NCI-H2107 (cell line): Measurements from ENCODE around the gene NSRP1.
"Not testable (repeated sequence)": the region's sequence is repeated elsewhere in the genome, so short reads cannot be mapped to it uniquely, and the experiment has no call there.

Experiments
- DNase-seq: peaks from one replicate; lab custom pipeline; 2025; lab: John Stamatoyannopoulos, UW

NSRP1 gene

GRCh38 chr17:30124273-30124796, 7.7 kb downstream of the NSRP1 start:
- DNase-seq, result no peak

- DNase-seq, result no peak
Measured at GRCh38 chr17:30130121-30130520, 13.5 kb downstream of the NSRP1 start.

- DNase-seq, result no peak
Measured at GRCh38 chr17:30132615-30133014, 16.0 kb downstream of the NSRP1 start.

GRCh38 chr17:30133197-30133596, 16.6 kb downstream of the NSRP1 start:
- no peak for DNase-seq

- no peak for DNase-seq
Measured at GRCh38 chr17:30134551-30134950, 17.9 kb downstream of the NSRP1 start.

- DNase-seq, result no peak
Measured at GRCh38 chr17:30137158-30137557, 20.5 kb downstream of the NSRP1 start.

GRCh38 chr17:30147860-30148259, 31.2 kb downstream of the NSRP1 start:
- not testable (repeated sequence) for DNase-seq

GRCh38 chr17:30148376-30148775, 31.8 kb downstream of the NSRP1 start:
- no peak for DNase-seq

- DNase-seq, result no peak
Measured at GRCh38 chr17:30151471-30151870, 34.9 kb downstream of the NSRP1 start.

- DNase-seq, result no peak
Measured at GRCh38 chr17:30153463-30153862, 36.8 kb downstream of the NSRP1 start.

- no peak for DNase-seq
Measured at GRCh38 chr17:30155389-30155788, 38.8 kb downstream of the NSRP1 start.

- DNase-seq, result no peak
Measured at GRCh38 chr17:30158896-30159625, 42.4 kb downstream of the NSRP1 start.

- DNase-seq, result no peak
Measured at GRCh38 chr17:30160419-30161172, 44.0 kb downstream of the NSRP1 start.

- no peak for DNase-seq
Measured at GRCh38 chr17:30161601-30162000, 45.0 kb downstream of the NSRP1 start.

GRCh38 chr17:30164531-30164930, 47.9 kb downstream of the NSRP1 start:
- no peak for DNase-seq

- DNase-seq, result no peak
Measured at GRCh38 chr17:30165147-30165546, 48.5 kb downstream of the NSRP1 start.

GRCh38 chr17:30165960-30166359, 49.3 kb downstream of the NSRP1 start:
- DNase-seq, result no peak

- no peak for DNase-seq
Measured at GRCh38 chr17:30170415-30170987, 53.9 kb downstream of the NSRP1 start.

GRCh38 chr17:30172560-30172959, 55.9 kb downstream of the NSRP1 start:
- DNase-seq, result no peak

GRCh38 chr17:30173649-30174048, 57.0 kb downstream of the NSRP1 start:
- no peak for DNase-seq

GRCh38 chr17:30174556-30174955, 57.9 kb downstream of the NSRP1 start:
- DNase-seq, result no peak

GRCh38 chr17:30176855-30177254, 60.2 kb downstream of the NSRP1 start:
- no peak for DNase-seq

- no peak for DNase-seq
Measured at GRCh38 chr17:30186761-30187160, 70.1 kb downstream of the NSRP1 start.
